ENCODE measurements around the gene SNX15.

SNX15 gene, protein sequence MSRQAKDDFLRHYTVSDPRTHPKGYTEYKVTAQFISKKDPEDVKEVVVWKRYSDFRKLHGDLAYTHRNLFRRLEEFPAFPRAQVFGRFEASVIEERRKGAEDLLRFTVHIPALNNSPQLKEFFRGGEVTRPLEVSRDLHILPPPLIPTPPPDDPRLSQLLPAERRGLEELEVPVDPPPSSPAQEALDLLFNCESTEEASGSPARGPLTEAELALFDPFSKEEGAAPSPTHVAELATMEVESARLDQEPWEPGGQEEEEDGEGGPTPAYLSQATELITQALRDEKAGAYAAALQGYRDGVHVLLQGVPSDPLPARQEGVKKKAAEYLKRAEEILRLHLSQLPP

DNA sequence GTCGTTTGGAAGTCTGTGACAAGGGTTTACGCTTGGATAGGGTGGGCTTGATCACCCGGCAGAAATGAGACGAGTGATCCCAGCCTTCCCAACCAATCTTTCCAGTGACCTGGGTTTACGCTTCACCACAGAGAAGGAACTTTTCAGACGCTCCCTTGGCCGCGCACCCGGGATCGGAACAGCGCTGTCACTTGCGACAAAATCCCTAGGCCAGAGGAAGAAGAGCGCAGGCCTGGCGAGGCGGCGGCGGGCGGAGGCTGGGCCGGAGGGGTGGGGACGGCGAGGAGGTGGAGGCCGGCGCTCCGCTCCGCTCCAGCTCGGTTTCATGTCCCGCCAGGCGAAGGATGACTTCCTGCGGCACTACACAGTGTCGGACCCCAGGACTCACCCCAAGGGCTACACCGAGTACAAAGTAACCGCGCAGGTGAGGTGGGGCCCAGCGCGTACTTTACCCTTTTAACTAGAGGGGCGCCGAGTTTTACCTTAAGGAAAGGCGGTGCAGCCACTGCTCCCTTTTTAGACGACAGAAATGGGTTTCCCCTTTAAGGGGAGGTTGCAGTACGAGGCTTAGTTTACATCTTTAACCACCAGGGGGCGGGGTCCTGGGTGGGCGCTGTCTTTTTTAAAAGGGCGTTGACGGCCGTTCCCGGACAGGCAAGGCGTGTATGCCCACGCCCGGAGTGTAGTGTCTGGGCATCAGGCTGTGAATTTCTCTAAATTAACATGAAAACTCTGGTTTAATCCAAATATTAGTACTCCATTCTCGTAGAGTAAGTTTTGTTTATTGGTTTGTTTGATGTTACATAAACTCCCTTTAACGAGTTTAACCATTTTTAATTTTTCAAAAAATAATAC is at the start of gene SNX15:
Gene SNX15 (plus strand): TSS at position 227 of the 855 bp plus-strand sequence. CDS start 99 bp downstream, at position 326.
- TF ChIP-seq ZBTB7A (IDR thresholded peaks at IDR 0.05; ENCODE audit: low read depth) (peak; percentile 39; the same call in 1 of the 2 replicates), YY1 (IDR thresholded peaks at IDR 0.05; ENCODE audit: low read depth) (no peak), NFIC (IDR thresholded peaks at IDR 0.05) (peak; percentile 89), EGR1 (IDR thresholded peaks at IDR 0.05) (no peak), EP300 (IDR thresholded peaks at IDR 0.05; ENCODE audit: borderline replicate concordance) (peak; percentile 22; the same call in 1 of the 2 replicates), TAF1 (IDR thresholded peaks at IDR 0.05; ENCODE audit: low read depth) (peak; percentile 40; the same call in 1 of the 2 replicates)
- TF ChIP-seq, protein P1, sequence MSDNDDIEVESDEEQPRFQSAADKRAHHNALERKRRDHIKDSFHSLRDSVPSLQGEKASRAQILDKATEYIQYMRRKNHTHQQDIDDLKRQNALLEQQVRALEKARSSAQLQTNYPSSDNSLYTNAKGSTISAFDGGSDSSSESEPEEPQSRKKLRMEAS (IDR thresholded peaks at IDR 0.05), result peak; percentile 91

DNA sequence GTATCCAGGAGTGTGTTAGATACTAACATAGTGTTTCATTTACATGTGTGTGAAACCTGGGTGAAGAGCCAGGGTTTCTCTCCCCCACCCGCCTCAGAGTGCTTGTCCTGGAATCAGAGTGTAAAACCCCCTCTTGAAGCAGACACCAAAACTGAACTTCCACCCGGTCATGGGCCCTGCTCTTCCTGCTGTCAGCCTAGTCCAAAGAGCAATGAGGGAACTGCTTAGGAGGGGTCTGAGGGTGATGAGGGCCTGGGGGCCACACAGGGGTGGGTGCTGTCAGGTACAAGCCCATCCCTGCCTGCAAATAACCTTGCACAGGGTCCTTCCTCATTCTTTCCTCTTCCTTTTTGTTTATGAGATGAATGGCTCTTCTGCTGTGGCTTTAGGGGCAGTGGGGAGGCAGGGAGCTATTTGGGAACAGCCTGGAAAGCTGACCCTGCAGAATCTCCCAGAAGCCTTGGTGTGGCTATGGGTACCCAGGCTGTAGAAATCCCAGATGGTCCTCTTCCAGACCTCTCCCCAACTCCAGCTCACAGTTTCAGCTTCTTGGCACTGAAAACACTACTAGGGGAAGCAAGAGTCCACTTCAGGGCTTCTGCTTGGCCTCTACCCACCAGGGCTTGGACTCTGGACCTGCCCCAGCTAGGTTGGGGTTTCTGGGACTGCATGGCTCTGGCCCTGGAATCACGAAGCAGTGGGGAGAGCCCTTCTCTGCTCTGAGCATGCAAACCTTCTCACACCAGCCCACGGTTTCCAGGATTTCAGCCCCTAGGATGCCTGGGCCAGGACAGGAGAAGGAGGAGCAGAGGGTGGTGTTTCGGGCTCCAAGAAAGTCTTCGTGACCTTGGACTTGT is 39.0 kb upstream of the SNX15 start:
- TF ChIP-seq TEAD4 (IDR thresholded peaks at IDR 0.05) (no peak), RAD21 (IDR thresholded peaks at IDR 0.05; ENCODE audit: low read depth) (no peak), TCF12 (IDR thresholded peaks at IDR 0.05; ENCODE audit: low read depth) (no peak), NFIC (IDR thresholded peaks at IDR 0.05) (no peak), CREB1 (IDR thresholded peaks at IDR 0.05; ENCODE audit: low read depth) (no peak), ZBTB7A (IDR thresholded peaks at IDR 0.05; ENCODE audit: low read depth) (no peak), EP300 (IDR thresholded peaks at IDR 0.05; ENCODE audit: borderline replicate concordance) (no peak), CEBPB (IDR thresholded peaks at IDR 0.05) (no peak), YY1 (IDR thresholded peaks at IDR 0.05; ENCODE audit: low read depth) (no peak), EGR1 (IDR thresholded peaks at IDR 0.05) (no peak), FOXM1 (IDR thresholded peaks at IDR 0.05; ENCODE audit: borderline replicate concordance, low read depth) (no peak)
- TF ChIP-seq, protein P1 (IDR thresholded peaks at IDR 0.05), result no peak
- TF ChIP-seq, protein P2, sequence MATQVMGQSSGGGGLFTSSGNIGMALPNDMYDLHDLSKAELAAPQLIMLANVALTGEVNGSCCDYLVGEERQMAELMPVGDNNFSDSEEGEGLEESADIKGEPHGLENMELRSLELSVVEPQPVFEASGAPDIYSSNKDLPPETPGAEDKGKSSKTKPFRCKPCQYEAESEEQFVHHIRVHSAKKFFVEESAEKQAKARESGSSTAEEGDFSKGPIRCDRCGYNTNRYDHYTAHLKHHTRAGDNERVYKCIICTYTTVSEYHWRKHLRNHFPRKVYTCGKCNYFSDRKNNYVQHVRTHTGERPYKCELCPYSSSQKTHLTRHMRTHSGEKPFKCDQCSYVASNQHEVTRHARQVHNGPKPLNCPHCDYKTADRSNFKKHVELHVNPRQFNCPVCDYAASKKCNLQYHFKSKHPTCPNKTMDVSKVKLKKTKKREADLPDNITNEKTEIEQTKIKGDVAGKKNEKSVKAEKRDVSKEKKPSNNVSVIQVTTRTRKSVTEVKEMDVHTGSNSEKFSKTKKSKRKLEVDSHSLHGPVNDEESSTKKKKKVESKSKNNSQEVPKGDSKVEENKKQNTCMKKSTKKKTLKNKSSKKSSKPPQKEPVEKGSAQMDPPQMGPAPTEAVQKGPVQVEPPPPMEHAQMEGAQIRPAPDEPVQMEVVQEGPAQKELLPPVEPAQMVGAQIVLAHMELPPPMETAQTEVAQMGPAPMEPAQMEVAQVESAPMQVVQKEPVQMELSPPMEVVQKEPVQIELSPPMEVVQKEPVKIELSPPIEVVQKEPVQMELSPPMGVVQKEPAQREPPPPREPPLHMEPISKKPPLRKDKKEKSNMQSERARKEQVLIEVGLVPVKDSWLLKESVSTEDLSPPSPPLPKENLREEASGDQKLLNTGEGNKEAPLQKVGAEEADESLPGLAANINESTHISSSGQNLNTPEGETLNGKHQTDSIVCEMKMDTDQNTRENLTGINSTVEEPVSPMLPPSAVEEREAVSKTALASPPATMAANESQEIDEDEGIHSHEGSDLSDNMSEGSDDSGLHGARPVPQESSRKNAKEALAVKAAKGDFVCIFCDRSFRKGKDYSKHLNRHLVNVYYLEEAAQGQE (IDR thresholded peaks at IDR 0.05; ENCODE audit: low read depth), result no peak
- TF ChIP-seq, protein P3, sequence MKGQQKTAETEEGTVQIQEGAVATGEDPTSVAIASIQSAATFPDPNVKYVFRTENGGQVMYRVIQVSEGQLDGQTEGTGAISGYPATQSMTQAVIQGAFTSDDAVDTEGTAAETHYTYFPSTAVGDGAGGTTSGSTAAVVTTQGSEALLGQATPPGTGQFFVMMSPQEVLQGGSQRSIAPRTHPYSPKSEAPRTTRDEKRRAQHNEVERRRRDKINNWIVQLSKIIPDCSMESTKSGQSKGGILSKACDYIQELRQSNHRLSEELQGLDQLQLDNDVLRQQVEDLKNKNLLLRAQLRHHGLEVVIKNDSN (IDR thresholded peaks at IDR 0.05), result no peak

DNA sequence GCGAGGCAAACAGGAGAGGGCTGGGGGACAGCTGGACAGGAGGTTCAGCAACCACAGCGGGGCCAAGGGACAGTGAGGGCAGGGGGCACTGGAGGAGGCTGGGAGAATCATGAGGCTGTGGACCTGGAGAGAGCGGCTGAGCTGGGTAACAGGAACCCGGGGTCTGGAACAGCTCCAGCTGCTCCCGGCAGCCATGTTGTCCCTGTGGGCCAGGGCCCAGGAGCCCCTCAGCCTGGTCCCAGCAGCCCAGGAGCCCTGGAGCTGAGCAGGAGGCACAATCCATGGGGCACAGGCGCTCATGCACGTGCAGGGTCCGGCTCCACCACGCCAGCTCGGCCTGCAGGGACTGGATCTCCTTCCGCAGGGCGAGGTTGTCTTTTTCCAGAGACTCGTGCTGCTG is 37.8 kb upstream of the SNX15 start:
- TF ChIP-seq, protein P2 (IDR thresholded peaks at IDR 0.05; ENCODE audit: low read depth), result no peak
- TF ChIP-seq TEAD4 (IDR thresholded peaks at IDR 0.05) (no peak), TCF12 (IDR thresholded peaks at IDR 0.05; ENCODE audit: low read depth) (no peak), CREB1 (IDR thresholded peaks at IDR 0.05; ENCODE audit: low read depth) (no peak), RAD21 (IDR thresholded peaks at IDR 0.05; ENCODE audit: low read depth) (no peak), FOXM1 (IDR thresholded peaks at IDR 0.05; ENCODE audit: borderline replicate concordance, low read depth) (no peak), TAF1 (IDR thresholded peaks at IDR 0.05; ENCODE audit: low read depth) (no peak), EGR1 (IDR thresholded peaks at IDR 0.05) (no peak), YY1 (IDR thresholded peaks at IDR 0.05; ENCODE audit: low read depth) (no peak), NFIC (IDR thresholded peaks at IDR 0.05) (no peak), CEBPB (IDR thresholded peaks at IDR 0.05) (no peak), ZBTB7A (IDR thresholded peaks at IDR 0.05; ENCODE audit: low read depth) (no peak), EP300 (IDR thresholded peaks at IDR 0.05; ENCODE audit: borderline replicate concordance) (no peak)
- TF ChIP-seq, protein P1 (IDR thresholded peaks at IDR 0.05), result no peak
- TF ChIP-seq, protein P3 (IDR thresholded peaks at IDR 0.05), result no peak
